GM19239 (cell line): Measurements from ENCODE around the gene PLEKHA7.
A peak's percentile ranks its signal among the peaks of the same experiment; 100 is the strongest.
"Not testable (repeated sequence)": the region's sequence is repeated elsewhere in the genome, so short reads cannot be mapped to it uniquely, and the experiment has no call there.

Experiments
- DNase-seq: peaks from one replicate; pipeline ENCODE4 v3.0.0; 2011; ENCODE audit warnings: low spot score; ENCODE audit not compliant: insufficient read length
- FAIRE-seq: peaks from 2 replicates; lab custom pipeline; 2011; peaks lifted over from hg19 to GRCh38; lab: Jason Lieb, UNC

PLEKHA7 gene

GRCh38 chr11:16893456-16894066 lies 120.7 kb downstream of the PLEKHA7 start:
- no peak for DNase-seq
- no peak for FAIRE-seq

GRCh38 chr11:16891964-16892363 lies 122.2 kb downstream of the PLEKHA7 start:
- no peak for DNase-seq
- FAIRE-seq: no peak

DNA sequence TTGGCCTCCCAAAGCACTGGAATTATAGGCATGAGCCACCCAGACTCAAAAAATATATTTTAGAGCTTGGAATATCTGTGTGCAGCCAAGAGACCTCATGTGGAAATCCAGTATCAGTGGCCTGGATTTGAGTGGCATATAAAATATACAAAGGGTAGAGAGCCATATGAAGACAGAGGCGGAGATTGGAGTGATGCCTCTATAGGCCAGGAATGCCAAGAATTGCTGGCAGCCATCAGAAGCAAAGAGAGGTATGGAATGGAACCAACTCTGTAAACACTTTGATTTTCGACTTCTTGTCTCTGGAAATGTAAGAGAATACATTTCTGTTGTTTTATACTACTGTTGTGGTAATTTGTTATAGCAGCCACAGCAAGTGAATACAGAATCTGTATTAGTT lies 123.0 kb downstream of the PLEKHA7 start:
- FAIRE-seq (no peak), DNase-seq (no peak)

- DNase-seq: no peak
- FAIRE-seq: no peak
Measured at GRCh38 chr11:16890442-16890841, 123.8 kb downstream of the PLEKHA7 start.

DNA sequence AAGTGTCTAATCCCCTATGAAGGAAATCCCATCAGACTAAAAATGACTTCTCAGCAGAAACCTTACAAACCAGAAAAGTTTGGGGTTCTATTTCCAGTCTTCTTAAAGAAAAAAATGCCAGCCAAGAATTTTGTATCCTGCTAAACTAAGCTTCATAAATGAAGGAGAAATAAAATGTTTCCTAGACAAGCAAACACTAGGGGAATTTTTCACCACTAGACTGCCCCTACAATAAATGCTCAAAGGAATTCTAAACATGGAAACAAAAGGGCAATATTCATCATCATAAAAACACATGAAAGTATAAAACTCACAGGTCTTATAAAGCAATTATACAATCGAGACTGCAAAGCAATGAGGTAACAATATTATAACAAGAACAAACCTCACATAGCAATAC lies 124.3 kb downstream of the PLEKHA7 start:
- no peak for DNase-seq
- FAIRE-seq: no peak

GRCh38 chr11:16889010-16889409 lies 125.2 kb downstream of the PLEKHA7 start:
- not testable (repeated sequence) for FAIRE-seq

GRCh38 chr11:16887887-16888286 lies 126.3 kb downstream of the PLEKHA7 start:
- DNase-seq, FAIRE-seq: not testable (repeated sequence)

More at GRCh38 chr11:16889010-16889409, 125.2 kb downstream of the PLEKHA7 start:
- not testable (repeated sequence) for DNase-seq

- FAIRE-seq (no peak), DNase-seq (no peak)
Measured at GRCh38 chr11:16883174-16883573, 131.0 kb downstream of the PLEKHA7 start.

DNA sequence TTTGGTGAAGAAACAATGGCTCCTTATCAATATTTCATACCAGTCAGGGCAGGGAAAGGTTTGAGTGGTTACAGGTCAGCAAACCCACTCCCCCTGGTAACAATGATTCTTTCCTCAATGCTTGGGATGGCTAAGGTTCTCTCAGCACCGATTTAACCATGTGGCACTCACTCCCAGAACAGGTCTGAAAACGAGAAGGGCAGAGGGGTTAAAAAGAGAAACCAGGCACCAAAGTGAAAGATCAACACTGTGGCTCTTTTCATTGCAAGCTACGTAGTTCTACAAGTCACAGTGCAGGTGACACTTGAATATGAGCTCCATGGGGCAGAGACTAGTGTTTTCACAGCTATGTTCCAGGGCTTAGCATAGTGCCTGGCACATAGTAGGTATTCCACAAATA lies 132.4 kb downstream of the PLEKHA7 start:
- FAIRE-seq (peak; percentile 79), DNase-seq (no peak)

DNA sequence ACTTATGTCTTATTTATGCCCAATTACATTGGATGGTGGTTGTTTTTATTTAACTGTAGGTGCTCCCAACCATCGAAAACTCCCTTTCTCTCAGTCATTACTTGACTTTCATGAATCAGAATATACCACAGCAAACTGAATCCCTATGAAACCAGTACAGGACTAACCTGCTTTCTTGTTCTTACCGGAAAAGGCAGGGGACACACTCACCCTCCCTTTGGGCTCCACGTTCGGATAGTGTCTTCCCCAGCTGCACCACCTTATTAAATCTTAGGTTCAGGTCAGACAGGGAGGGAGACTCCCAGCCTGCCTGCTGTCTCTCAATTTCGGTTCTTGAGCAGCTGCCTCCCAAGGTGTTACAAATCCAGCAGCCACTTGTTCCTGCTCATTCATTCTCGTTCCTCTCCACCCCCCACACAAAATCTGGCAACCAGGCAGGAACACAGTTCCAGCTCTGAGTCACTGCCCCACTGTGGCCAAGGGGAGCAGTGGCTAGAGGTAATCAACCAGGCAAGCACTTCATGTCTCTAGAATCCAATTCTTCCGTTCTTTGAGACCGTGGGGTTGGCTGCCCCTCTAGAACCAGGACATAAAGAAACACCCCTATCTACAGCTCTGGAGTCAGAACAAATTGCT lies 133.0 kb downstream of the PLEKHA7 start:
- no peak for DNase-seq
- no peak for FAIRE-seq

GRCh38 chr11:16880184-16880801 lies 133.9 kb downstream of the PLEKHA7 start:
- no peak for FAIRE-seq
- DNase-seq: no peak

DNA sequence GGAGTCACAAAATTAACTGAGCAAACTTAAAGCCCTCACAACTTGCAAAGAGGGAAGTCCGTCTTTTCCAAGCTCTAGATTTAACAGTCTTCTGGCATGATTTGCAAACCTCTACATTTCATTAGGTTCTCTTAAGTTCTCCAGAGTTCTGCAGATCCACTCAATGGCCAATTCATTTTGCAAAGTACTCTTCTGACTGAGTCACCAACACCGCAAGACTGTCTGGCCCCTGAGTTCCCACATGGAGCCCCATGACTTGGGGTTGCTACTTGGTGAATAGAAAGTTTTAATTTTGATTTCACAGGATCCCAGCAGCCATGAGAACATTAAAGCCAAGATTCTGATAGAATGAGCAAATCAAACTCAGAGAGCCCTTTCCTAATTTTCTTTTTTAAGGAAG lies 134.5 kb downstream of the PLEKHA7 start:
- DNase-seq: no peak
- no peak for FAIRE-seq

DNA sequence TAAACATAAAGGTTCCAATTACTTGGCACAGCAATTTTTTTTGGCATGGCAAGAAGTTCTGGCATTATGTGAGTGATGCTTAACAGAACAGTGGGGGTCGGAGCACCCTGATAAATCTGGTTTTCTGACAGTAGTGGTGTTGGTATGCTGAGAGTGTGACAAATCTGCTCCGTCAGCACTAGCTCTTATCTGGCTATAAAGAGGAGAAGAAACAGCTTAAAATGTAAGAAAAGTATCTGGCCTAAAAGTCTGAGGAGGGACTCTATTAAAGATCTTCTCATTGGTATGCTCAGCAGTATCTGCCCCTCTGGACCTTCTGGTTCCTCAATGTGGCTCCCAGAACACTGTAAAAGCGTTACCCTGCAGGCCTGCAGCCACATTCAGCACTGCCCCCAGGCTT lies 137.4 kb downstream of the PLEKHA7 start:
- no peak for DNase-seq
- FAIRE-seq: no peak

- DNase-seq (no peak), FAIRE-seq (peak; percentile 28)
Measured at GRCh38 chr11:16876053-16876752, 138.0 kb downstream of the PLEKHA7 start.

GRCh38 chr11:16874275-16874975 lies 139.8 kb downstream of the PLEKHA7 start:
- no peak for FAIRE-seq

GRCh38 chr11:16873289-16873688 lies 140.9 kb downstream of the PLEKHA7 start:
- DNase-seq: no peak
- no peak for FAIRE-seq

More at GRCh38 chr11:16874275-16874975, 139.8 kb downstream of the PLEKHA7 start:
- no peak for DNase-seq

- no peak for DNase-seq
- FAIRE-seq: no peak
Measured at GRCh38 chr11:16871368-16871767, 142.8 kb downstream of the PLEKHA7 start.

GRCh38 chr11:16867097-16867496 lies 147.1 kb downstream of the PLEKHA7 start:
- DNase-seq (no peak), FAIRE-seq (no peak)

DNA sequence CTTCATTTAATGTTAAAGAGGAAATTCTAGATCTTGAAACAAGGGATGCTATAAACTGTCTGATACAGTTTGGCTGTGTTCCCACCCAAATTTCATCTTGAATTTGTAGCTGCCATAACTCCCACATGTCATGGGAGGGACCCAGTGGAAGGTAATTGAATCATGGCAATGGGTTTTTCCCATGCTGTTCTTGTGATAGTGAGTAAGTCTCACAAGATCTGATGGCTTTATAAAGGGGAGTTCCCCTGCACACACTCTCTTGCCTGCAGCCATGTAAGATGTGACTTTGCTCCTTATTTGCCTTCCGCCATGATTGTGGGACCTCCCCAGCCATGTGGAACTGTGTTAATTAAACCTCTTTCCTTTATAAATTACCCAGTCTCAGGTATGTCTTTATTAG lies 149.8 kb downstream of the PLEKHA7 start:
- DNase-seq, FAIRE-seq: not testable (repeated sequence)

DNA sequence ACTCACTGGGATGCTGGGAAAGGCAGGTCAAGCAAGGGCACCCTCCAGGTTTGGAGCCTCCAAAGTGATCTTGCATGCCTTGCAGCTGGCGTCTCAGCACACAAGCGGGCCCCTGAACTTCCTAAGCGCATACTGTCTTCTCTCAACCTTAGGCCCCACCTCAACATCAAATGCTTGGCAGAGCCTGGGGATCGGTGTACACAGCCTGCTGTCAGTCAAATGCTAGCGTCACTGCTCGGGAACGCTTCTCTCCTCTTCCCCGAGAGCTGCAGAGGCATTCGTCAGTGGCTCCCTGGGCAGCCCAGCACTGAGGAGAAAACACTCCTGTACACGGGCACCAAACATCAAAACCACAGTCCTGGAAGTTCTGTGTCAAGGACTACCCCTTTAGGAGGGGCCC lies 150.8 kb downstream of the PLEKHA7 start:
- DNase-seq (no peak), FAIRE-seq (no peak)
